BLaER1 treated with 17β-estradiol and CSF1 and Interleukin-3, amounts not matched to agents 10 nM and 100 nM (cell line): ENCODE measurements around the gene CLUH.

Experiments
- H3K27ac ChIP-seq, 11 experiments: shearing (Covaris generic); formaldehyde crosslinking; 2 replicates each; pipeline ENCODE4 v1.8.1; 2022
- H3K27me3 ChIP-seq, 11 experiments: shearing (Covaris generic); formaldehyde crosslinking; 2 replicates each; pipeline ENCODE4 v1.8.1; 2022
- H3K36me3 ChIP-seq, 11 experiments: shearing (Covaris generic); formaldehyde crosslinking; 2 replicates each; pipeline ENCODE4 v1.8.1; 2022
- H3K4me1 ChIP-seq, 10 experiments: shearing (Covaris generic); formaldehyde crosslinking; 2 replicates each; pipeline ENCODE4 v1.8.1; 2022
- H3K4me2 ChIP-seq, 11 experiments: shearing (Covaris generic); formaldehyde crosslinking; 2 replicates each; pipeline ENCODE4 v1.8.1; 2022
- H3K4me3 ChIP-seq, 10 experiments: shearing (Covaris generic); formaldehyde crosslinking; 2 replicates each; pipeline ENCODE4 v1.8.1; 2022
- H3K9ac ChIP-seq, 11 experiments: shearing (Covaris generic); formaldehyde crosslinking; 2 replicates each; pipeline ENCODE4 v1.8.1; 2022
- H3K9me3 ChIP-seq, 11 experiments: shearing (Covaris generic); formaldehyde crosslinking; replicated peaks in 1 of 11; 2 replicates each; pipeline ENCODE4 v1.8.1; 2022
- H4K20me1 ChIP-seq, 11 experiments: shearing (Covaris generic); formaldehyde crosslinking; 2 replicates each; pipeline ENCODE4 v1.8.1; 2022
- Cebpa-rat ChIP-seq, 11 experiments: shearing (Covaris generic); IDR thresholded peaks; 2 replicates each; pipeline ENCODE4 v1.8.1; 2022

Gene CLUH

DNA sequence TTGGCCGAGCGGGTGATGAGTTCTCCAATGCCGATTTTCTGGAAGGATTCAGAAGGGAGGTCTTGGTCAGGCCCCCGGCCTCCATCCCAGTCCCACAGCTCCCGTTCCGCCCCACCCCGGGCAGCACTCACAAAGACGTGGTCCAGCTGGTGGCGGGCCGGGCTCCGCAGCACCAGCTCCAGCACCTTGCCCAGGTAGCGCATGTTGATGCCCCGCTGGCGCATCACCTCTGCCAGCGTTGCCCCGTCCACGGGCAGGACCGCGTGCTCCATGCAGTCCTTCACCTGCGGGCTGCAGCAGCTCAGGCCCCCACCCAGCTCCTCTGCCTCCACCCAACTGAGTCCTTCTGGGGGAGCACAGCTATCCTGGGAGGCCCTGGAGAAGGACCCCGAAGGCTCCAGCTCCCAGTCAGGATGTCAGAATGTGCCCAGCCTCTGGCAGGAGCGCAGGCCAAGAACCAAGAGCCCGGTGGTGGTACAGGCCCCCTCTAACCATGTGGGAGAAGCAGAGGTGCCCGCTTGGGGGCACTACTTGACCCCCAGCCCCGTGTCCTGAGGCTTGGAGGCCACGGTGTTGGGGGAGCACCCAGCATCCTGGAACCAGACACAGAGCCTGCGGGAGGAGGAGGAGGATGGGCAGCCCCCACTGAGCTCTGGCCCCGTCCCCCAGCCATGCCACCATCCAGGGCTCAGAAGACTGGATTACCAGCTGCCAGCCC, 16.2 kb downstream of the CLUH start:
- Histone ChIP-seq H3K4me1 (peaks cover 12 to 35% (median 25%) of the 10 kb centered on the region in 10 experiments), H4K20me1 (peaks cover 0 to 97% (median 92%) of the 10 kb centered on the region in 11 experiments; a peak in 20 of 22 replicates), H3K4me3 (no peak overlapping the region), H3K27ac (no peak overlapping the region), H3K9me3 (no peaks in the 10 kb centered on the region), H3K4me2 (no peak overlapping the region), H3K36me3 (peaks cover 90 to 98% (median 95%) of the 10 kb centered on the region in 11 experiments), H3K27me3 (no peaks in the 10 kb centered on the region), H3K9ac (peak overlapping the region in 1 of 11 experiments; percentile 20; a peak in 1 of 22 replicates)
- TF ChIP-seq Cebpa-rat (IDR thresholded peaks at IDR 0.05), result no peak

DNA sequence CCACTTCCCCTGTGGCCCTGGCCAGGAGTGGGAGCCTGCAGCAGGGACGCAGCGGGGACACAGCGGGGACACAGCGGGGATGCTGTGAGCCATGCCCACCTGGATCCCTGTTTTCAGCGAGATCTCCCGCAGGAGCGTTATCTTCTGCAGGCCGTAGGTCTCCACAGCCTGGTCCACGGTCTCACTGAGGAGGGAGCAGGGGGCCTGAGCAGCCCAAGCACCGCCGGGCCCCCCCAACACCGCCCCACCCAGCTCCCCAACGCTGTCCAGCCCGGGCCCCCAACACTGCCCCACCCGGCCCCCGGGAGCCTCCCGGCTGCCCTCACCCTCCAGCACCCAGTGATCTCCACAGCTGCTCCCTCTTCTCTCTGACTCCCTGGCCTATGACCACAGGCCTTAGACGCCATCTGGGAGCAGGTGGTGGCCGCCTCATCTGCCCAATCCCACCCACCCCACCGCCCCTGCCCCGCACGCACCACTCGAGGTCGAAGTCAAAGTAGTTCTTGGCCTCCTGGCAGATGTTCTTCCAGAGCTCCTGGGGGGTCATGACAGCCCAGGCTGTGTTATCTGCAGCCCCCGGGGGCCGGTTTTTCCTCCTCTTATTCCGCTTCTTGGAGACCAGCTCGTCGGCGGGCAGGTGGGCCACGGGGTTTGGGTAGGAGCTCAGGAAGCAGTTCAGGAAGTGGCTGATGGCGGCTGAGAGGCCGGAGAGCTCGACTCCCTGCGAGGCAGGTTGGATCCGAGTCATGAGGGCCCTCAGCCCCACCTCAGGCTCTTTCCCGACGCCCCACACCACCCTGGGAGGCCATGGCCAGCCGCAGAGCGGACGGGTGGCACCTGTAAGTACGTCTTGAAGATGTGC, 17.0 kb downstream of the CLUH start:
- peak overlapping the region in 1 of 11 experiments; percentile 20; a peak in 1 of 22 replicates for H3K9ac ChIP-seq
- no peak overlapping the region for H3K27ac ChIP-seq
- no peak overlapping the region for H3K4me2 ChIP-seq
- H3K4me3 ChIP-seq, result no peak overlapping the region
- H3K27me3 ChIP-seq, result no peaks in the 10 kb centered on the region
- H3K4me1 ChIP-seq, result peaks cover 19 to 43% (median 33%) of the 10 kb centered on the region in 10 experiments
- no peaks in the 10 kb centered on the region for H3K9me3 ChIP-seq
- no peak for TF ChIP-seq Cebpa-rat (IDR thresholded peaks at IDR 0.05)
- peaks cover 83 to 98% (median 94%) of the 10 kb centered on the region in 11 experiments for H3K36me3 ChIP-seq
- peaks cover 0 to 97% (median 92%) of the 10 kb centered on the region in 11 experiments; a peak in 20 of 22 replicates for H4K20me1 ChIP-seq

DNA sequence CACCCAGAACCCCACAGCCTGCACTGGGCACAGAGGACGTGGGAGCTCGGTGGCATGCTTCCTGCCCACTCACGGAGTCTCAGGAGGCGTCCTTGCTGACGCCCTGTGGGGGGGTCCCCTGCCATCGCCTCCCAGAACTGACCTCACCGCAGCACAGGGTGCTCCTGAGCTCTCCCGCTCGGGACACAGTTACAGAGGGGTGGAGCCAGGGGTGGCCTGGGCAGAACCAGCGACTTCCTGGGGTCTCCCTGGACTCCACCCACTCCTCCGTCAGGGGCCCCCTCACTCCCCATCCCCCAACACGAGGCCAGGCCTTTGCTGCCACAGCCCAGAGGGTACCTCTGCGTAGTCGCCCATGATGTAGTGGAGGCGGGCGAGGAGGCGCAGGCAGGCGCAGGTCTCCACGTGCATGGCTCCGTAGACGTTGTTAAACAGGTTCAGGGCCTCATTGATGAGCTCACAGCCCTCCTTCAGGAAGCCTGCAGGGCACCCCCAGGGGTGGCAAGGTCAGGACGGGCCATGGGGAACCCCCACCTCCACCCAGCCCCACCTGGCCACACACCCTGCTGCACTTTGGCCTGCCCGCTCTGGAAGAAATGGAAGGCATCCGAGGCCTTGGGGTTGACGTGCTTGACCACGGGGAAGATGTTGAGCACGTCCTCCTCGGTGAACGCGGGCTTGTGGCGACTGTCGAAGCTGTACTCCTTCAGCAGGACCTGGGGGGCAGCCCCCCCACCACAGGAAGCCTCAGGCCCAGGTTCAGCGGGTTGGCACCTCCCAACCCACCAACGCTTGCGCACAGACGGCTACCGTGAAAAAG, 17.8 kb downstream of the CLUH start:
- no peaks in the 10 kb centered on the region for H3K27me3 ChIP-seq
- no peak overlapping the region for H3K4me3 ChIP-seq
- peaks cover 22 to 51% (median 42%) of the 10 kb centered on the region in 10 experiments for H3K4me1 ChIP-seq
- H3K4me2 ChIP-seq, result peak overlapping the region in 2 of 11 experiments; percentile 2 to 4; a peak in 2 of 22 replicates
- H4K20me1 ChIP-seq, result peaks cover 0 to 97% (median 94%) of the 10 kb centered on the region in 11 experiments; a peak in 20 of 22 replicates
- no peaks in the 10 kb centered on the region for H3K9me3 ChIP-seq
- H3K9ac ChIP-seq, result 0 out of 22 replicates have a peak overlapping the region, but pooled peaks of 1 of the 11 experiments have one; percentile 26
- H3K36me3 ChIP-seq, result peaks cover 74 to 98% (median 94%) of the 10 kb centered on the region in 11 experiments
- H3K27ac ChIP-seq, result no peak overlapping the region
- no peak for TF ChIP-seq Cebpa-rat (IDR thresholded peaks at IDR 0.05)

DNA sequence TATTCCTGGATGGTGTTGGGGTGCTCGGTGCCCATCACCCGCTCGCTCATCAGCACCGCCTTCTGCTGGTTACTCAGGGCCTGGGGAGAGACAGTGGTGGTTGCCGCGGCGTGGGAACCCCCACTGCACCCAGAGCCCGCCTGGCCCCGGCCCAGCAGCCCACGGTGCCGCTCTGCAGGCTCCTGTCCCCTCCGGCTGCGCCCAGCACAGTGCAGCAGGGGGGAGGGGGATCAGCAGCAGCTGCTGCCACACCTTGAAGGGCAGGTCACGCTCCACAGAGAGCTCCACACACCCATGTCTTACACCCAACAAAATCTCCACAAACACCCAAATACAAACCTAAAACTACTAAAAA, 18.8 kb downstream of the CLUH start:
- peaks cover 22 to 51% (median 42%) of the 10 kb centered on the region in 10 experiments for H3K4me1 ChIP-seq
- peaks cover 0 to 97% (median 94%) of the 10 kb centered on the region in 11 experiments; a peak in 20 of 22 replicates for H4K20me1 ChIP-seq
- H3K27me3 ChIP-seq, result no peaks in the 10 kb centered on the region
- H3K27ac ChIP-seq, result no peak overlapping the region
- H3K4me2 ChIP-seq, result no peak overlapping the region
- TF ChIP-seq Cebpa-rat (IDR thresholded peaks at IDR 0.05), result no peak
- no peaks in the 10 kb centered on the region for H3K9me3 ChIP-seq
- no peak overlapping the region for H3K9ac ChIP-seq
- H3K36me3 ChIP-seq, result peaks cover 64 to 96% (median 90%) of the 10 kb centered on the region in 11 experiments
- H3K4me3 ChIP-seq, result no peak overlapping the region

DNA sequence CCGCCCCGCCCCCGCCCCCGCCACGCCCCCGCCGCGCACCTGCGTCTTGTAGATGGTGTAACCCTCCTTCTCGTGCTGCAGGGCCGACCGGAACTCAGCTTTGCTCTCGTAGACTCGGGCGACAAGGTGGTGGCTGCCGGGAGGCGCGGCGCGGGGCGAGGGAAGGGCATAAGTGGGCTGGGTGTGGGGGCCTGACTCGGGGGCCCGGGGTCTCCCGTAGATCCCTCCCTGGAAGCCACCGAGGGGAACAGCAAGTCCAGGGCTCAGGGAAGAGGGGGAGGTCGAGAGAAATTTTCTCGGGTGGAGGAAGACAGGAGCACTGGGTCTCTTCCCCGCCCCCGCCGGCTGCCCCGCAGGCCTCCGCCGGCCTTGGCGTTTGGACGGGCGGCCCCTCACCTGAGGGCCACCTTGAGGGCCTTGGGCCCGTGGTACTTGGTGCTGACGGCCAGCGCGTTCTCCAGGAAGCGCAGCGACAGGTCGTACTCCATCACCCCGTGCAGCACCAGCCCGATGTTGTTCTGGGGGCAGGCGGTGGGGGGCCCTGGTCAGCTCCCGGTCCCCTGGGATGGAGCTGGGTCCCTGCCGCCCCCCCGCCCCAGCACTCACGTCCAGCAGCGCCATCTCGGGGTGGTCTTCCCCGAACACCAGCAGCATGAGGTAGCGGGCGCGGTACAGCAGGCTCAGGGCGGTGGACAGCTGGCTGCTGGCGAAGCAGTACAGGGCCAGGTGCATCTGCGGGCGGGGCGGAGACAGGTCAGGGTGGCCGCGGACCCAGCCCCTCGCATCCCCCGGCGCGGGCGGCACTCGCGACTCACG, 19.4 kb downstream of the CLUH start:
- H3K36me3 ChIP-seq, result peaks cover 58 to 92% (median 84%) of the 10 kb centered on the region in 11 experiments
- TF ChIP-seq Cebpa-rat (IDR thresholded peaks at IDR 0.05), result no peak
- no peaks in the 10 kb centered on the region for H3K27me3 ChIP-seq
- peaks cover 0 to 97% (median 94%) of the 10 kb centered on the region in 11 experiments; a peak in 20 of 22 replicates for H4K20me1 ChIP-seq
- H3K4me2 ChIP-seq, result no peak overlapping the region
- no peaks in the 10 kb centered on the region for H3K9me3 ChIP-seq
- H3K4me1 ChIP-seq, result peaks cover 22 to 51% (median 42%) of the 10 kb centered on the region in 10 experiments
- H3K9ac ChIP-seq, result no peak overlapping the region
- H3K4me3 ChIP-seq, result no peak overlapping the region
- H3K27ac ChIP-seq, result no peak overlapping the region

DNA sequence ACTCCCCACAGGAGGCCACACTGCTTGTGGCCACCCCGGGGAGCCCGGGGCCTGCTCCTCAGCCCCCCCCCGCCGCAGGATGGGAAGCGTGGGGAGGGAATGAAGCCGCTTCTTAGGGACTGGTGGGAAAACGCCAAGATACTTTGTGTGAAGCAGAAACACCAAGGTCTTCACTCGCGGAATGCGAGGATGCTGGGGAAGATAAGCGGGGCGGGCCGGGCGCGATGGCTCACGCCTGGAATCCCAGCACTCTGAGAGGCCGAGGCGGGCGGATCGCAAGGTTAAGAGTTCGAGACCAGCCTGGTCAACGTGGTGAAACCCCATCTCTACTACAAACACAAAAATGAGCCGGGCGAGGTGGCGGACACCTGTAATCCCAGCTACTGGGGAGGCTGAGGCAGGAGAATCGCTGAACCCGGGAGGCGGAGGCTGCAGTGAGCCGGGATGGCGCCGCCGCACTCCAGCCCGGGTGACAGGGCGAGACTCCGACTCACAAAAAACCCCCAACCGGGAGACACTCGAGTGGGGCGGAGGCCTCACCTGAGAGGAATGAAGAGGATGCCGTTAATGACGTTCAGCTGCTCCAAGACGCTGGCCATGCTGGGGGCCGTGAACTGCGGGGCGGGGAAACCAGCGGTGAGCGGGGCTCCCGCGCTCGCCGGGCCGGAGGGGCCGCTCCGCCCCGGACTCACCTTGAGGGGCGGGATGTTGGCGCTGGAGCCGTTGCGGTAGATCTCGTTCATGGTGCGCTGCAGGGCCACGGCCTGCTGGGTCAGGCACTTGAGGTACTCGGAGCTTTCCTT, 20.3 kb downstream of the CLUH start:
- Histone ChIP-seq H3K36me3 (peaks cover 50 to 83% (median 75%) of the 10 kb centered on the region in 11 experiments), H3K27ac (peak overlapping the region in 10 of 11 experiments; percentile 32 to 69 (median 62); a peak in 16 of 22 replicates), H3K9me3 (no peaks in the 10 kb centered on the region), H3K9ac (peak overlapping the region; percentile 37 to 75 (median 66); a peak in 18 of 22 replicates), H3K4me2 (peak overlapping the region; percentile 81 to 96 (median 90)), H3K27me3 (no peaks in the 10 kb centered on the region), H3K4me3 (peak overlapping the region in 8 of 10 experiments; percentile 16 to 59 (median 40); a peak in 10 of 20 replicates), H3K4me1 (peaks cover 22 to 60% (median 44%) of the 10 kb centered on the region in 10 experiments), H4K20me1 (peaks cover under 1 to 97% (median 94%) of the 10 kb centered on the region in 11 experiments; a peak in 21 of 22 replicates)
- TF ChIP-seq Cebpa-rat (IDR thresholded peaks at IDR 0.05), result no peak
